ENCODE data around the gene PRSS56. TPM values are rescaled to one million over a fixed set of nuclear protein-coding genes. Genes with fewer than 3 reads are reported as not detected.

Gene PRSS56
- polyA plus RNA-seq, 1 donor (not counting 4 experiments of a cell fraction or from before 2014, with no cell fraction given) = not detected

- no peak for TF ChIP-seq CTCF (optimal IDR thresholded peaks at IDR 0.05 in 1 of 3, IDR thresholded peaks at IDR 0.05 in 1 of 3, conservative IDR thresholded peaks at IDR 0.05 in 1 of 3; ENCODE audit: extremely low read depth in 1 of 3, insufficient read depth in 2 of 3, low read length in 3 of 3)
- TF ChIP-seq EZH2 (IDR thresholded peaks at IDR 0.05; ENCODE audit: low read length) = no peak
- Histone ChIP-seq H3K9ac (ENCODE audit: control insufficient read depth, extremely low read depth, insufficient read depth, low read length) (no peak overlapping the region), H3K4me1 (ENCODE audit: control insufficient read depth, extremely low read depth, insufficient read depth, low read length) (no peaks in the 10 kb centered on the region), H3K27ac (ENCODE audit: control insufficient read depth, insufficient read depth, low read length) (no peak overlapping the region), H3K36me3 (ENCODE audit: control insufficient read depth in 2 of 2, extremely low read depth in 1 of 2, insufficient read depth in 2 of 2, low read length in 2 of 2) (no peaks in the 10 kb centered on the region), H3K27me3 (ENCODE audit: control insufficient read depth, extremely low read depth, insufficient read depth, low read length) (peaks cover 2% of the 10 kb centered on the region), H3K9me3 (ENCODE audit: control insufficient read depth, low read depth, low read length) (no peaks in the 10 kb centered on the region), H3K4me3 (ENCODE audit: control insufficient read depth in 2 of 3, extremely low read depth in 1 of 3, insufficient read depth in 2 of 3, low read depth in 1 of 3, low read length in 3 of 3) (no peak overlapping the region), H3K9me1 (ENCODE audit: control insufficient read depth, extremely low read depth, insufficient read depth, low read length) (no peaks in the 10 kb centered on the region), H2AFZ (ENCODE audit: control insufficient read depth, low read length) (no peak overlapping the region), H3K4me2 (ENCODE audit: control insufficient read depth, extremely low read depth, insufficient read depth, low read depth, low read length) (no peak overlapping the region), H4K20me1 (ENCODE audit: control insufficient read depth, extremely low read depth, insufficient read depth, low read length) (no peaks in the 10 kb centered on the region), H3K79me2 (ENCODE audit: control insufficient read depth, insufficient read depth, low read length) (no peaks in the 10 kb centered on the region)
- no peak for DNase-seq (ENCODE audit: low read depth, low spot score)
- no peak for FAIRE-seq
- dilution Hi-C loops (cut with MboI; ENCODE audit: extremely low pct_ligation_motif_present, low sequenced_read_pairs) = no loop called here
These were observed 24.9 kb upstream of the PRSS56 start for GRCh38 chr2:232495292-232495691.

- dilution Hi-C loops (cut with MboI; ENCODE audit: extremely low pct_ligation_motif_present, low sequenced_read_pairs) = no loop called here
These were observed 23.5 kb upstream of the PRSS56 start for GRCh38 chr2:232496501-232497270.

More at GRCh38 chr2:232496501-232497270, 23.5 kb upstream of the PRSS56 start:
- Histone ChIP-seq H3K27me3 (ENCODE audit: control insufficient read depth, extremely low read depth, insufficient read depth, low read length) (peaks cover 9% of the 10 kb centered on the region), H3K4me3 (ENCODE audit: control insufficient read depth in 2 of 3, extremely low read depth in 1 of 3, insufficient read depth in 2 of 3, low read depth in 1 of 3, low read length in 3 of 3) (no peak overlapping the region), H3K79me2 (ENCODE audit: control insufficient read depth, insufficient read depth, low read length) (no peaks in the 10 kb centered on the region), H3K9ac (ENCODE audit: control insufficient read depth, extremely low read depth, insufficient read depth, low read length) (no peak overlapping the region), H3K27ac (ENCODE audit: control insufficient read depth, insufficient read depth, low read length) (no peak overlapping the region), H3K36me3 (ENCODE audit: control insufficient read depth in 2 of 2, extremely low read depth in 1 of 2, insufficient read depth in 2 of 2, low read length in 2 of 2) (no peaks in the 10 kb centered on the region), H3K9me1 (ENCODE audit: control insufficient read depth, extremely low read depth, insufficient read depth, low read length) (no peaks in the 10 kb centered on the region), H3K4me1 (ENCODE audit: control insufficient read depth, extremely low read depth, insufficient read depth, low read length) (no peaks in the 10 kb centered on the region), H4K20me1 (ENCODE audit: control insufficient read depth, extremely low read depth, insufficient read depth, low read length) (no peaks in the 10 kb centered on the region), H3K4me2 (ENCODE audit: control insufficient read depth, extremely low read depth, insufficient read depth, low read depth, low read length) (no peak overlapping the region), H2AFZ (ENCODE audit: control insufficient read depth, low read length) (no peak overlapping the region), H3K9me3 (ENCODE audit: control insufficient read depth, low read depth, low read length) (no peaks in the 10 kb centered on the region)
- no peak for FAIRE-seq
- DNase-seq (ENCODE audit: low read depth, low spot score) = no peak
- no peak for TF ChIP-seq CTCF (optimal IDR thresholded peaks at IDR 0.05 in 1 of 3, IDR thresholded peaks at IDR 0.05 in 1 of 3, conservative IDR thresholded peaks at IDR 0.05 in 1 of 3; ENCODE audit: extremely low read depth in 1 of 3, insufficient read depth in 2 of 3, low read length in 3 of 3)
- no peak for TF ChIP-seq EZH2 (IDR thresholded peaks at IDR 0.05; ENCODE audit: low read length)
